Measurements from ENCODE around the gene TBC1D26.

DNA sequence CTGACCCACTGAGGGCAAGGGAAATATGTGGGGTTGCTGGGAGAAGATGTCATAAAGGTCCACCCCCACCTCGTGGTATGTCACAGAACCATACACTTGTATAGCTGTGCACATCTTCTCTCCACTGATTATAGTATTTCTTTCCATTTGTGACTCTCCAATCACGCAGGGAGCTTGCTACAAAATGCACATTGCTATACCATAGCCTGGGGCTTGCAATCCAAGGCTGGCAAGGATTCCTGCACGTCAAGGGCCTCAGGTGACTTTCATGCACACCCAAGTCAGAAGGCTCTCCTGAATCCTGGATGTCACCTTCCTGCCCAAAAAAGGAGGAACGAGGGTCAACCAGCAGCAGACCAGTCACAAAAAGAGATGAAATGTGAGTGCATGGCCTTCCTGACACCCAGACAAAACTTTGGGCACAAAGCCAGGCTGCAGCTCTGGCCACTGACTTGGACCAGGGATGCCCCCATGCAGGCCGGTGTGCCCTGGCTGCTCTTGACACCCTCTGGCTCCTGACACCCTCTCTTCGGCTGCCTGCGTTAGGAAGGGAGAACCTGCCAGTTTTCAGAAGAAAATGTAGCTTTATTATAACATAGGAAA is 12.1 kb downstream of the TBC1D26 start:
- TF ChIP-seq CEBPB (IDR thresholded peaks at IDR 0.05) (no peak), EGR1 (IDR thresholded peaks at IDR 0.05) (no peak), TAF1 (IDR thresholded peaks at IDR 0.05; ENCODE audit: low read depth) (0 out of 2 replicates have a peak, but pooled peaks have one; percentile 34), FOXM1 (IDR thresholded peaks at IDR 0.05; ENCODE audit: borderline replicate concordance, low read depth) (no peak), EP300 (IDR thresholded peaks at IDR 0.05; ENCODE audit: borderline replicate concordance) (no peak)

All from Ishikawa (cell line).